ENCODE data around the gene TKTL1. TPM values are rescaled to one million over a fixed set of nuclear protein-coding genes. Genes with fewer than 3 reads are reported as not detected.

Gene TKTL1
- total RNA-seq, 2 experiments from 2014 or later, result 1.7 to 2.3 TPM

GRCh38 chrX:154359362-154360154 lies 64.0 kb downstream of the TKTL1 start:
- Mint-ChIP-seq H3K27me3 (no peaks in the 10 kb centered on the region), H3K4me1 (ENCODE audit: low read depth) (no peaks in the 10 kb centered on the region), H3K36me3 (ENCODE audit: low read depth) (peaks cover 53% of the 10 kb centered on the region), H3K27ac (no peak overlapping the region), H3K9me3 (no peaks in the 10 kb centered on the region), H3K4me3 (no peak overlapping the region)
- DNase-seq, result no peak
- H3K27ac ChIP-seq (ENCODE audit: low read depth in 1 of 2, low read length in 2 of 2), result no peak overlapping the region
- no peaks in the 10 kb centered on the region for H3K9me3 ChIP-seq (ENCODE audit: control insufficient read depth in 1 of 2, insufficient read depth in 1 of 2, low read length in 2 of 2)
- intact Hi-C loops (cut with DNase I, micrococcal nuclease), result no loop called here
- peaks cover 95% of the 10 kb centered on the region for H3K36me3 ChIP-seq (ENCODE audit: insufficient read depth, low read length)
- no peak for ATAC-seq (ENCODE audit: poor library complexity)
- no peaks in the 10 kb centered on the region for H3K27me3 ChIP-seq (ENCODE audit: control insufficient read depth in 1 of 2, insufficient read depth in 2 of 2, low read length in 2 of 2)
- CTCF ChIA-PET, result no interaction called here
- H3K4me3 ChIP-seq (ENCODE audit: low read length), result no peak overlapping the region
- peaks cover 94% of the 10 kb centered on the region for H3K4me1 ChIP-seq (ENCODE audit: insufficient read depth, low read length)
- no peak for TF ChIP-seq CTCF (IDR thresholded peaks at IDR 0.05)
- POLR2A ChIA-PET, result no interaction called here

GRCh38 chrX:154360155-154360713 lies 64.6 kb downstream of the TKTL1 start:
- no peak overlapping the region for H3K27ac Mint-ChIP-seq
- peaks cover 94% of the 10 kb centered on the region for H3K4me1 ChIP-seq (ENCODE audit: insufficient read depth, low read length)

GRCh38 chrX:154362085-154362742 lies 66.6 kb downstream of the TKTL1 start:
- no peaks in the 10 kb centered on the region for H3K27me3 Mint-ChIP-seq
- DNase-seq, result no peak
- H3K36me3 Mint-ChIP-seq (ENCODE audit: low read depth), result peaks cover 67% of the 10 kb centered on the region

More at GRCh38 chrX:154360155-154360713, 64.6 kb downstream of the TKTL1 start:
- Histone ChIP-seq H3K36me3 (ENCODE audit: insufficient read depth, low read length) (peaks cover 95% of the 10 kb centered on the region), H3K27me3 (ENCODE audit: control insufficient read depth in 1 of 2, insufficient read depth in 2 of 2, low read length in 2 of 2) (no peaks in the 10 kb centered on the region), H3K9me3 (ENCODE audit: control insufficient read depth in 1 of 2, insufficient read depth in 1 of 2, low read length in 2 of 2) (no peaks in the 10 kb centered on the region), H3K4me3 (ENCODE audit: low read length) (no peak overlapping the region), H3K27ac (ENCODE audit: low read depth in 1 of 2, low read length in 2 of 2) (no peak overlapping the region)
- DNase-seq (no peak), ATAC-seq (ENCODE audit: poor library complexity) (no peak)
- CTCF ChIA-PET, result no interaction called here
- no peak for TF ChIP-seq CTCF (IDR thresholded peaks at IDR 0.05)
- no peaks in the 10 kb centered on the region for H3K9me3 Mint-ChIP-seq
- H3K36me3 Mint-ChIP-seq (ENCODE audit: low read depth), result peaks cover 59% of the 10 kb centered on the region
- no peaks in the 10 kb centered on the region for H3K27me3 Mint-ChIP-seq
- H3K4me1 Mint-ChIP-seq (ENCODE audit: low read depth), result no peaks in the 10 kb centered on the region
- H3K4me3 Mint-ChIP-seq, result no peak overlapping the region
- POLR2A ChIA-PET, result no interaction called here
- intact Hi-C loops (cut with DNase I, micrococcal nuclease), result no loop called here

More at GRCh38 chrX:154362085-154362742, 66.6 kb downstream of the TKTL1 start:
- H3K36me3 ChIP-seq (ENCODE audit: insufficient read depth, low read length), result peaks cover 95% of the 10 kb centered on the region
- no peak for ATAC-seq (ENCODE audit: poor library complexity)
- peaks cover 94% of the 10 kb centered on the region for H3K4me1 ChIP-seq (ENCODE audit: insufficient read depth, low read length)
- H3K27me3 ChIP-seq (ENCODE audit: control insufficient read depth in 1 of 2, insufficient read depth in 2 of 2, low read length in 2 of 2), result no peaks in the 10 kb centered on the region
- no peak overlapping the region for H3K4me3 ChIP-seq (ENCODE audit: low read length)
- Mint-ChIP-seq H3K9me3 (no peaks in the 10 kb centered on the region), H3K4me1 (ENCODE audit: low read depth) (peaks cover 4% of the 10 kb centered on the region), H3K4me3 (no peak overlapping the region), H3K27ac (no peak overlapping the region)
- no peak for TF ChIP-seq CTCF (IDR thresholded peaks at IDR 0.05)
- H3K9me3 ChIP-seq (ENCODE audit: control insufficient read depth in 1 of 2, insufficient read depth in 1 of 2, low read length in 2 of 2), result no peaks in the 10 kb centered on the region
- intact Hi-C loops (cut with DNase I, micrococcal nuclease), result no loop called here
- POLR2A ChIA-PET, result interaction anchor here (1.8 kb wide), 1 partner anchor 9 kb away, joined by 5 read pairs; no protein-coding TSS in a partner anchor
- CTCF ChIA-PET, result no interaction called here
- no peak overlapping the region for H3K27ac ChIP-seq (ENCODE audit: low read depth in 1 of 2, low read length in 2 of 2)
